Body of pancreas (tissue), 4 donors: ENCODE results near the gene UBA1.

Experiments
- CTCF ChIP-seq, 7 experiments: fragments of 450-650 bp in 4 of 7; fragments of 200-600 bp in 3 of 7; sonication (generic) in 3 of 7; IDR thresholded peaks; one replicate each; pipeline ENCODE4 v1.5.1; 2016 to 2019; ENCODE audit warnings: antibody characterized with exemption in 7 of 7
- POLR2A ChIP-seq, 3 donors: fragments of 450-650 bp; IDR thresholded peaks; one replicate each; pipeline ENCODE4 v1.6.1; 2016; ENCODE audit warnings: antibody characterized with exemption in 3 of 3, mild to moderate bottlenecking in 2 of 3

- TF ChIP-seq POLR2A (IDR thresholded peaks at IDR 0.05), result no peak
- TF ChIP-seq CTCF (IDR thresholded peaks at IDR 0.05), result no peak
Measured at GRCh38 chrX:47191331-47191730, 2.3 kb upstream of the UBA1 start.
